HG02610 (cell line): Measurements from ENCODE around the gene KRTAP1-4.
"Not testable (repeated sequence)": the region's sequence is repeated elsewhere in the genome, so short reads cannot be mapped to it uniquely, and the experiment has no call there.

Experiments used
- ATAC-seq: cut with Tn5 transposase; IDR thresholded peaks from one replicate; pipeline ENCODE4 v1.9.1; 2021; ENCODE audit warnings: mild to moderate bottlenecking, moderate library complexity; ENCODE audit not compliant: unreplicated experiment

Gene KRTAP1-4

GRCh38 chr17:41048441-41048840, 18.4 kb upstream of the KRTAP1-4 start:
- ATAC-seq: no peak

- ATAC-seq: not testable (repeated sequence)
Measured at GRCh38 chr17:41046735-41047465, 16.9 kb upstream of the KRTAP1-4 start, which contains the start of gene KRTAP2-1. Gene KRTAP2-1 (minus strand): TSS chr17:41047316. CDS start chr17:41047267, 49 bp downstream.

DNA sequence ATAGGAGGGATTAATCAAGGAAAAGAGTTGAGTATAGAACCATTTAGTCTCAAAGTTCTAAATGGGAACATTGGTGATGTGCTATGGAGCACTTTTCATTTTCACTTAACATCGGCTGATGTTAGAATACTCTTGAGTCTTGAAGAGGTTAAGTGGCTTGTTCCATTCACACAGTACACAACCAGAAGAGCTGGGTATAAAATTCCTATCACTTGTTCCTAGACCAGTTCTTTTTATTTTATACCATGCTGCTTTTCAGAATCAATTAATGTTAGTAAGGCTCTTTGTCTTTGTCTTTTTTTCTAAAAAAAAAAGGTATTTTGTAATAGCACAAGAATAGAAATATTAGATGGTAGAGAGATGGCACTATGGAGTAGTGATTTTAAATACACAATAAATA, 13.0 kb upstream of the KRTAP1-4 start:
- ATAC-seq: no peak

GRCh38 chr17:41040783-41041571, 11.0 kb upstream of the KRTAP1-4 start, which contains the start of gene KRTAP1-1:
Gene KRTAP1-1 (minus strand): TSS chr17:41041450. CDS start chr17:41041397, 53 bp downstream.
- not testable (repeated sequence) for ATAC-seq

- ATAC-seq: no peak
Measured at GRCh38 chr17:41037853-41038350, 7.9 kb upstream of the KRTAP1-4 start.

DNA sequence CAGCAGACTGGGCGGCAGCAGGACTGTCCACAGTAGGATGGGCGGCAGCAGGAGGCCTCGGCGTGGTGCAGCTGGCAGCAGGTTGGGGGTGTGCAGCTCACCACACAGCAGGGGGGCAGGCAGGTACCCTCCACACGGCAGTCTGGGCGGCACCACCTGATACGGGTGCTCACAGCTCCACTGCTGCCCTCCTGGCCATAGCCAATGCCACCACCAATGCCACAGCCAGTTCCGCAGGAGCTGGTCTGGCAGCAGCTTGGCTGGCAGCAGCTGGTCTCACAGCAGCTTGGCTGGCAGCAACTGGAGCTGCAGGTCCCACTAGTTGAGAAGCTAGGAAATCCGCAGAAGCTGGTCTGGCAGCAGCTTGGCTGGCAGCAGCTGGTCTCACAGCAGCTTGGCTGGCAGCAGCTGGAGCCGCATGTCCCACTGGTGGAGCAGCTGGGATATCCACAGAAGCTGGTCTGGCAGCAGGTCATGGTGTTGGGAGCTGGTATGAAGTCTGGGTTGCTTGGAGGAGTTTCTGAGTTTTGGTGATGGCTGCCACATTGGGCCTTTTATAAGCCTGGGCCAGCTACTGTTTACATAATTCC, 4.4 kb upstream of the KRTAP1-4 start, which contains the start of gene KRTAP1-3:
TSS of gene KRTAP1-3 (minus strand) at position 529 of the 590 bp plus-strand sequence. CDS start at position 476, 53 bp downstream.
- not testable (repeated sequence) for ATAC-seq

GRCh38 chr17:41026715-41027471, 3.1 kb downstream of the KRTAP1-4 start, which contains the start of gene KRTAP1-5:
Gene KRTAP1-5 (minus strand): TSS chr17:41027208. CDS start chr17:41027155, 53 bp downstream.
- no peak for ATAC-seq

GRCh38 chr17:41024697-41025096, 5.3 kb downstream of the KRTAP1-4 start:
- no peak for ATAC-seq

- ATAC-seq: no peak
Measured at GRCh38 chr17:41020336-41020735, 9.7 kb downstream of the KRTAP1-4 start.

DNA sequence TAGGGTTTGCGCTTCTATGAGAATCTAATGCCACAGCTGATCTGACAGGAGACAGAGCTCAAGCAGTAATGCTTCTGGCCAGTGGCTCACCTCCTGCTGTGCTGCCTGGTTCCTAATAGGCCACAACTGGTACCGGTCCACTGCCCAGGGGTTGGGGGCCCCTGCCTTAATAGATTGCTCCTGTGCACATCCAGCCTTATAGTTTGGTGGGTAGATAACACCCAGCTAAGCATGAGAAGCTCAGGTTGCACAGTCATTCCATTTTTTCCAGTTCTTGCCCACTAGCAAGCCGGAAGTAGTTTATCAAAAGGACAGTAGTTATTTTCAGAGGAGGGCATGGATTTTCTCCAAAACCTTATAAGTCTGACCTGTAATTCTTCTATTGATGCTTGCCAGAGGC, 10.6 kb downstream of the KRTAP1-4 start:
- no peak for ATAC-seq

DNA sequence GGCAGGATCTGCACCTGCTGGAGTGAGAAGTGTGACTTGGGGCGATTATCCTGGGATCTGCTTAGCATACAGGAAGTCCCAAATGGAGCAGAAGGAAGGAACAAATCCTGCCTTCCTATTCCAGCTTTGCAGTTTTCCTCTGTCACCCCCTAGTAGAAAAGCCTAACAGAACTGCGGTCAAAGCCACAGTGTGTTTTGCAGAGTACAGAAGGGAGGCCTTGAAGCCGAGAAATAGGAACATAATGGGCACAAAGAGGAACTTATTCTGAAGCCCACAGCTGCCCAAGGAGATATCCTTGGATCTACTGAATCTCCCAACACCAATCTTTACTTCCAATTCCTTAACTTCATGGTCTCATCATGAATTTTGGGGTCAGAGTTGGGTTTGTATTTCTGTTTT, 11.5 kb downstream of the KRTAP1-4 start:
- no peak for ATAC-seq

GRCh38 chr17:41016578-41017215, 13.3 kb downstream of the KRTAP1-4 start:
- no peak for ATAC-seq

GRCh38 chr17:41015454-41015853, 14.5 kb downstream of the KRTAP1-4 start:
- ATAC-seq: no peak

DNA sequence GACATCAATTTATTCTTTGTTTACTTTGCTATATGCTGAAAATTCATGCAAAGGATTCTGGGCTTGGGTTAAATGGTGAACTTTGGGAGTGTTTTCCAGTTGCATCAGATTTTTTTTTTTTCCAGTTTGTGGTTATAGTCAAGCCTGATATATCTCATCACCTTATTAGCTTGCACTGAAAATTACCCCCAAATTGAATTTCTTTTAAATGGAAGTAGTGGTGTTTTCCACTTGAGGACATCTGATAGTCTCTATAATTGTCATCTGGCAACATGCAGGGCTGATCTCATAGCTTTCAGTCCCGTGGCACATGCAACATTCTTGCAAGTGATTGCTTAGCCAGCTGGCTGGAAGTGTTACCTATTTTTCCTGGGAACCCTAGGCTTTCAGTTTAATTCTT, 16.4 kb downstream of the KRTAP1-4 start:
- no peak for ATAC-seq

GRCh38 chr17:41013181-41013580, 16.8 kb downstream of the KRTAP1-4 start:
- no peak for ATAC-seq

GRCh38 chr17:41012326-41013120, 17.5 kb downstream of the KRTAP1-4 start:
- no peak for ATAC-seq

- ATAC-seq: no peak
Measured at GRCh38 chr17:41010441-41010840, 19.6 kb downstream of the KRTAP1-4 start.

DNA sequence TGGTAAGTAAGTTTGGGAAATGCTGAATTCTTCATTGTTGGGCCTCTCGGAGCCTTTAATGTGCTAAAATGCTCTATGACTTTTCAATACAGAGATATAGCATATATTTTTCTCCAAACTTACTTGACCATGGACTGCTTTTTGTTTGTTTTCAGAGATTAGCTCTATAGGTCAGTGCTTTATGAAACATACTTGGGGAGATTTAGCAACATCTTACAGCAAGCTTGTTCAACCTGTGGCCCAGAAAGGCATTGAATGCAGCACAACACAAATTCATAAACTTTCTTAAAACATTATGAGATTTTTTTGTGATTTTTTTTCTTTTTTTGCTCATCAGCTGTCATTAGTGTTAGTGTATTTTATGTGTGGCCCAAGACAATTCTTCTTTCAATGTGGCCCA, 20.1 kb downstream of the KRTAP1-4 start:
- ATAC-seq: no peak

DNA sequence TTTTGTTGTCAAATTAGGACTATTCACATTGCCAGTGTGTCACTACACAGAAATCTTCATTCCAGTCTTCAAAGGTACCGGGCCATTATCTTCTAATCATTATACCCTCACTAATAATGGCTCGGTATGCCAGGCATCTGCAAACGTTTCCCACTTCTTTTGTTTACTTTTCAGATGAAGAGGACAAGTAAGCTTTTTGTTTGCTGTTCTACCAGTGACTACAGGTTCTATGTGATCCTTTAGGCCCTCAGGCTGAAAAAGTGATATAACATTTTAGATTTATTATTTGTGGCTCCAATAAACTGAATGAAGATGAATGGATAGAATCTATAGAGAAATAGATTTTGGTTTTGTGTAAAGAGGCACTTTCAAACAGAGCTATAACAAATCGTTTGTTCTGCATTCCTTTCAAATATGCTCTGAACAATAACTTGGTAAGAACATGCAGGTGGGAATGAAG, 20.7 kb downstream of the KRTAP1-4 start:
- no peak for ATAC-seq
